Measurements from ENCODE around the gene SLC6A16. TPM values are rescaled to one million over a fixed set of nuclear protein-coding genes. Genes with fewer than 3 reads are reported as not detected.

Gene SLC6A16
- total RNA-seq, 1 experiment from 2014 or later, result 3.2 TPM

DNA sequence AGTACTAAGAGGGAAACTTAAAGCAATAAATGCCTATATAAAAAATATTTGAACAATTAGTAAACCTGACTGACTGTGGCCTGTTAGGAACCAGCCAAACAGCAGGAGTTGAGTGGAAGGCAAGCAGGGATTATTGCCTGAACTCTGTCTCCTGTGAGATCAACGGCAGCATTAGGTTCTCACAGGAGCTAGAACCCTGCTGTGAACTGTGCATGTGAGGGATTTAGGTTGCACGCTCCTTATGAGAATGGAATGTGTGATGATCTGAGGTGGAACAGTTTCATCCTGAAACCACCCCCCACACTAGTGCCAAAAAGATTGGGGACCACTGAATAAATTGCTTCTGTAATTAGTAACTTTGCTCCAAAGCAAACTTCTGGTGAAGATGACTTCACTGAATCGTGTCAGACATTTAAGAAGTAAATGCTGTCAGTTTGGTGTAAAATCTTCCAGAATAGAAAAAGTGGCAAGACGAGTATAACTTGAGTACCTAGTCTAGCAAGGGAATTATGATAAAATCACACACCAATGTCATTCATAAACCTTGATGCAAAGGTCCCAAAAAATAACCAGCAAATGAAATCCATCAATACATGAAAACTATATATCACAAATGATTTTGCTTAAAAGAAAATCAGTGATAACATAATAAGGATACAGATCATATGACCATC is 53.8 kb downstream of the SLC6A16 start:
- Histone ChIP-seq H3K14ac (ENCODE audit: insufficient read depth, low read length) (no peak overlapping the region), H4K91ac (ENCODE audit: insufficient read length, low read depth, low read length) (no peak overlapping the region), H3K4me1 (ENCODE audit: insufficient read depth, low read length) (no peaks in the 10 kb centered on the region), H3K4me2 (ENCODE audit: insufficient read depth, insufficient read length, low read length) (no peak overlapping the region), H2AFZ (ENCODE audit: low read length) (no peak overlapping the region), H3K4ac (ENCODE audit: low read depth, low read length) (no peak overlapping the region), H3T11ph (ENCODE audit: low read length) (no peak overlapping the region), H4K8ac (replicated peaks; ENCODE audit: insufficient read length, low read depth, low read length) (no peak overlapping the region), H2BK12ac (ENCODE audit: insufficient read length, low read depth, low read length) (no peak overlapping the region), H2BK20ac (ENCODE audit: low read depth, low read length, poor library complexity, severe bottlenecking) (no peak overlapping the region), H2AK5ac (ENCODE audit: insufficient read length, low read length) (no peak overlapping the region), H3K79me2 (ENCODE audit: insufficient read depth, low read length) (no peaks in the 10 kb centered on the region), H3K9ac (ENCODE audit: extremely low read depth, insufficient read length, low read length) (no peak overlapping the region), H3K27me3 (ENCODE audit: insufficient read depth, low read length) (no peaks in the 10 kb centered on the region), H3K23me2 (ENCODE audit: insufficient read length, low read depth, low read length, poor library complexity, severe bottlenecking) (no peaks in the 10 kb centered on the region), H3K56ac (ENCODE audit: insufficient read length, low read depth, low read length) (no peak overlapping the region), H2BK5ac (ENCODE audit: insufficient read length, low read length) (no peak overlapping the region), H3K23ac (ENCODE audit: insufficient read length, low read depth, low read length) (no peak overlapping the region), H3K18ac (ENCODE audit: insufficient read length, low read depth, low read length) (no peak overlapping the region), H3K79me1 (ENCODE audit: insufficient read depth, low read depth, low read length, poor library complexity, severe bottlenecking) (no peaks in the 10 kb centered on the region), H2BK15ac (ENCODE audit: low read depth, low read length) (no peak overlapping the region), H3K9me3 (ENCODE audit: control insufficient read depth, low read depth, low read length) (peaks cover 6% of the 10 kb centered on the region), H4K20me1 (ENCODE audit: control insufficient read depth, insufficient read depth, insufficient read length) (no peaks in the 10 kb centered on the region), H2BK120ac (ENCODE audit: low read depth, low read length, poor library complexity, severe bottlenecking) (no peak overlapping the region), H3K27ac (ENCODE audit: insufficient read length, low read depth, low read length) (no peak overlapping the region), H4K5ac (ENCODE audit: insufficient read length, low read depth, low read length) (no peak overlapping the region)
- H3K27me3 Mint-ChIP-seq (ENCODE audit: low read depth), result peaks cover 8% of the 10 kb centered on the region; the same call in 1 of the 2 replicates
- TF ChIP-seq CTCF (conservative IDR thresholded peaks at IDR 0.05), result no peak
- H3K36me3 Mint-ChIP-seq (ENCODE audit: insufficient read depth in 1 of 3, low read depth in 3 of 3), result peaks cover 12 to 24% (median 20%) of the 10 kb centered on the region in 3 experiments
- no peak for DNase-seq
- no peak overlapping the region for H3K4me3 Mint-ChIP-seq
- H3K27ac Mint-ChIP-seq, result no peak overlapping the region
- no CpG with 5 or more reads among the region's 4 CpGs for WGBS (ENCODE audit: extremely low coverage, insufficient read length, low lambda C conversion rate)
- peaks cover 31 to 35% of the 10 kb centered on the region in 2 experiments for H3K9me3 Mint-ChIP-seq
- peaks cover 2 to 5% of the 10 kb centered on the region in 2 experiments; a peak in 1 of 4 replicates for H3K4me1 Mint-ChIP-seq
